Midbrain (tissue), 1 donor: ENCODE measurements around the gene TEX101.
"Not testable (repeated sequence)": the region's sequence is repeated elsewhere in the genome, so short reads cannot be mapped to it uniquely, and the experiment has no call there.

Source experiments
- DNase-seq: peaks from one replicate; lab custom pipeline; 2025; lab: John Stamatoyannopoulos, UW

The TEX101 gene

DNA sequence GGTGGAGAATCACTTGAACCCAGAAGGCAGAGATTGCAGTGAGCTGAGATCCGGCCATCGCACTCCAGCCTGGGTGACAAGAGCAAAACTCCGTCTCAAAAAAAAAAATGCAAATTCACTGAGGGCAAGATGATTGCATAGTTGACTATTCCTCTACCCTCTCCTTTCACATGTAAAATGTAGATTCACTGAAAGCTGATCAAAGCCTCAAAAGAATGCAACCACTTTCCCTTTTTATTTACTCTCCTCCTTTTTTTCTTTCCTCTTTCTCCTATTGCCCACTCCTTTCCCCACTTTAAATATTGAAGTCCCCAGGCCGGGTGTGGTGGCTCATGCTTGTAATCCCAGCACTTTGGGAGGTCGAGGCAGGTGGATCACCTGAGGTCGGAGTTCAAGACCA lies 6.3 kb downstream of the TEX101 start:
- DNase-seq, result no peak

DNA sequence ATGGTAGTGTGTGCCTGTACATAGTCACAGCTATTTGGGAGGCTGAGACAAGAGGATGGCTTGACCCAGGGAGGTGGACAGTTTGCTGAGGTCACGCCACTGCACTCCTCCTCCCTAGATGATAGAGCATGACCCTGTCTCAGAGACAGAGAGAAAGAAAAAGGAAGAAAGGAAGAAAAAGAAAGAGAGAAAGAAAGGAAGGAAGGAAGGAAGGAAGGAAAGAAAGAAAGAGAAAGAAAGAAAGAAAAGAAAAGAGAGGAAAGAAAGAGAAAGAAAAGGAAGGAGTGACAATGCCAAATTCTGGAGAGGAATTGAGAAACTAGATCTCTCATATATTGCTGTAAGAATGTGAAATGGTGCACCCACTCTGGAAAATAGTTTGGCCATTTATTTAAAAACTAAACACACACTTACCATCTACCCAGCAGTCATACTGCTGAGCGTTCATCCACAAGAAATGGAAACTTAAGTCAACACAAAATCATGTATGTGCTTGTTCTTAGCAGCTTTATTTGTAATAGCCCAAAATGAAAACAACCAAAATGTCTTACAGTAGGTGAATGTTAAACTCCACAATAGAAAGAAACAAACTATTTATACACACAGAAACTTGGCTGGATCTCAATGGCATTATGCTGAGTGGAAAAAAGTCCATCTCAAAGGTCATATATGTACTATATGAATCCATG lies 7.5 kb downstream of the TEX101 start:
- DNase-seq, result no peak

DNA sequence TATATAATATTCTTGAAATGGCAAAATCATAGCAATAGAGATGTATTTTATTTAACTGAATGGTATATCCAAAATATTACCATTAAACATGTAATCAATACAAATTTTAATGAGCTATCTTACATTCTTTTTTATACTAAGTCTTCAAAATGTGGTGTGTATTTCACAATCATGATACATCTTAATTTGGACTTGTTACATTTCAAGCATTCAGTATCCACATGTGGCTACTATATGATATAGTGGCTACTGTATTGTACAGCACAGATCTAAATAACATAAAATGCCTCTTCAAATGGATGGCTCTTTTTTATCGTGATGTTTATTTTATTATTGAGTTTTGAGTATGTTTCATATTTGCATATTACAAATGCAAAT lies 8.0 kb downstream of the TEX101 start:
- DNase-seq, result no peak

DNA sequence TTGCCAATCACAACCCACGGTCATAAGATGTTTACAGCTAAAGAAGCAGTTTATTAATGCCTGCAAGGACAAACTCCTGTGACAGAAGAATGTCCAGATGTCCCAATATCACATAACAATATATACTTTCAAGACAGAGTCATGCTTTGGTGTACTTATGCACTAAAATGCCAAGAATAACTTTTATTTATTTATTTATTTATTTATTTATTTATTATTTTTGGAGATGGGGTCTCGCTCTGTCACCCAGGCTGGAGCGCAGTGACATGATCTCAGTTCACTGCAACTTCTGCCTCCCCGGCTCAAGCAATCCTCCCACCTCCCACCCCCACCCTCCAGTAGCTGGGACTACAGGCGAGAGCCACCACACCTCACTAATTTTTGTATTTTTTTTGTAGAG lies 9.1 kb downstream of the TEX101 start:
- DNase-seq, result no peak

DNA sequence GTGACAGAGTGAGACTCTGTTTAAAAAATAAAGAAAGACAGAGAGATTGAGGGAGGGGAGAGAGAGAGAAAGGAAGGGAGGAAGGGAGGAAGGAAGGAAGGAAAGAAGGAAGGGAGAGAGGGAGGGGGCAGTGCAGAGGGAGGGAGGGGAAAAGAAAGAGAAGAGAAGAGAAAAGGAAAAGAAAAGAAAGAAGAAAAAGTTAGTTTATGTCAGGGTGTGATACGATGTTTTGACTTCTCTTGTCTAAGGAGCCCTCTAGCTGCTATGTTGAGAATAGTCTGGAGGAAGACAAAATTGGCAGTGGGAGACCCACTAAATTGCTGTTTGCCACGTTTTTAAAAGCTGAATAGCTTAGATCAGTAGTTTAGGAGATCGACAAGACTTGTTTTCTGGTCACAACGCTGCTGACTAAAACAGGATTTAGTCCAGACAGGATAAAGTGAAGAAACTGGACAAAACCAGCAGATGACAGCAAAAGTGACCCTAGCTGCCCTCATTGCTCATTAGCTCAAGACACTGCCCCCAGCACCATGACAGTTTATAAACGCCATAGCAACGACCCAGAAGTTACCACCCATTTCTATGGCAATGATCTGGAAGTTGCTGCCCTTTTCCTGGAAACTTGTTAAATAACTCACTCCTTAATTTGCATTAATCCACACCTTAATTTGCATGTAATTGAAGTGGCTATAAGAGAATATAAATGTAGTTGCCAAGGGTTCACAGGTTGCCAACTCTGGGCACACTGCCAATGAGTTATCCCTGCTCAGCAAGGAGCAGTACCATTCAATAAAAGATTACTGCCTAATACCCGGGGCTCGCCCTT lies 11.1 kb downstream of the TEX101 start:
- DNase-seq, result peak; percentile 22

DNA sequence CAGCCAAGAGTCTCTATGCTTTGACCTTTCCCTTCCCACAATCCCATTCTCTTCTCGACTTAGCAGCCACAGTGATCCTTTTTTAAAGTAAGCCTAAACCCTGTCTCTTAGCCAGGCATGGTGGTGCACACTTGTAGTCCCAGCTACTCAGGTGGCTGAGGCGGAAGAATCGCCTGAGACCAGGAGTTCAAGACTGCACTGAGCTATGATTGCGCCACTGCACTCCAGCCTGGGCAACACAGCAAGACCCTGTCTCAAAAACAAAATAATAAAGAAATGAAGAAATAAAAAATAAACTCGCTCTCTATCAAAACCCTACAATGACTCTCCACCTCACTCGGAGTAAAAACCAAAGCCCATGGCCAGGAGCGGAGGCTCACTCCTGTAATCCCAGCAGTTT lies 14.7 kb downstream of the TEX101 start:
- no peak for DNase-seq

DNA sequence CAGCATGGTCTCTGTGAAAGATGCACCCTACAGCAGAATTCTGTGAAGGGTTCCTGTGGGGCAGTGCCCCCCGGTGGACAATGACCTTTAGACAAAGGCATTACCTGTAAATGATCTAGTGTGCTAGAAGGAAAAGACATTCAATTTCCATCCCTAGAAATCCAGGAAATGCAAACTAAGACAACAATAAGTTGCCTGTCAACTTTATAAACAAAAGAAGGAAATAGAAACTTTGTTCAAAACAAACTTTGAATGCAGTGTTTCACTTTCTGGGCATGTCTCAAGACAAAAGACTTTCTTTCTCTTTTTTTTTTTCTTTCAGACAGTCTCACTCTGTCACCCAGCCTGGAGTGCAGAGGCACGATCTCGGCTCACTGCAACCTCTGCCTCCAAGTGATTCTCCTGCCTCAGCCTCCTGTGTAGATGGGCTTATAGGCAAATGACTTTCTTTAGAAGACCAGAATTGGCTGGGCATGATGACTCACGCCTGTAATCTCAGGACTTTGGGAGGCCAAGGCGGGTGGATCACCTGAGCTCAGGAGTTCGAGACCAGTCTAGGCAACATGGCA lies 15.5 kb downstream of the TEX101 start:
- DNase-seq, result no peak

DNA sequence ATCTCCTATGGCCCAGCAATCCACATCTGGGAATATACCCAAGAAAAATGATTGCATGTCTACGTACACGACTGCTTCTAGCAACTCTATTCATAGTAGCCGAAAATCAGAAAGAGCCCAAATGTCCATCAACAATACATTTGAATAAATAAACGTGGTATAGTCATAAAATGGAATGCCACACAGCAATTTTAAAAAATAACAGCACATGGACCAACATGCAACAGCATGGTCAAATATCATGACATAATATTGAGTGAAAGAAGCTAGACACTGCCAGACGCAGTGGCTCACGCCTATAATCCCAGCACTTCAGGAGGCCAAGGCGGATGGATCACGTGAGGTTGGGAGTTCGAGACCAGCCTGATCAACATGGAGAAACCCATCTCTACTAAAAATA lies 16.3 kb downstream of the TEX101 start:
- no peak for DNase-seq

DNA sequence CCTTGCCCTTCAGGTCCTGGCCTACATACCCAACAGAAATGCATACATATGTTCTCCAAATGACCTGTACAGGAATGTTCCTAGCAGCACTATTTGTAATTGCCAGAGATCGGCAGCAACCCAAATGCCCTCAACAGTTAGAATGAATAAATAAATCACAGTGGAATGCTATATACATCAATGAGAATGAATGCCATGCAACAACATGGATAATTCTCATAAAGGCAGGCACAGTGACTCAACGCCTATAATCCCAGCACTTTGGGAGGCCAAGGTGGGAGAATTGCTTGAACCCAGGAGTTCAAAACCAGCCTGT lies 18.6 kb downstream of the TEX101 start:
- no peak for DNase-seq

DNA sequence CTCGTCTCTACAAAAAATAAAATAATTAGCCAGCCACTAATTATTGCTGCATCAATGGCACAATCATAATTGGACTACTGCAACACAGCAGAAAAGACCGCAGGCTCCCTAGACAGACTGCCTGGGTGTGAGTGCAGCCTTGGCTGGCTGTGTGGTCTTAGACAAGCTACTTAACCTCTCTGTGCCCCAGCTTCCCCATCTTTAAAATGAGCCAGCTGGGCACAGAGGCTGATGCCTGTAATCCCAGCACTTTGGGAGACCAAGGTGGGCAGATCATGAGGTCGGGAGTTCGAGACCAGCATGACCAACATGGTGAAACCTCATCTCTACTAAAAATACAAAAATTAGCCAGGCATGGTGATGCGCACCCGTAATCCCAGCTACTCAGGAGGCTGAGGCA lies 19.0 kb downstream of the TEX101 start:
- DNase-seq, result no peak

DNA sequence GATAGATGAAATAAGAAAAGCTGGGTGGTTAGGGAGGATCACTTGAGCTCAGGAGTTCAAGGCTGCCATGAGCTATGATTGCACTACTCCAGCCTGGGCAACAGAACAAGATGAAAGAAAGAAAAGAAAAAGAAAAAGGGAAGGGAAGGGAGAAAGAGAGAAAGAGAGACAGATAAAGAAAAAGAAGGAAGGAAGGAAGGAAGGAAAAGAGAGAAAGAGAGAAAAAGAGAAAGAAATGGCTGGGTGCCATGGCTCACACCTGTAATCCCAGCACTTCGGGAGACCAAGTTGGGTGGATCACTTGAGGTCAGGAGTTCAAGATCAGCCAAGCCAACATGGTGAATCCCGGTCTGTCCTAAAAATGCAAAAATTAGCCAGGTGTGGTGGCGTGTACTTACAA lies 21.1 kb downstream of the TEX101 start:
- DNase-seq, result no peak

DNA sequence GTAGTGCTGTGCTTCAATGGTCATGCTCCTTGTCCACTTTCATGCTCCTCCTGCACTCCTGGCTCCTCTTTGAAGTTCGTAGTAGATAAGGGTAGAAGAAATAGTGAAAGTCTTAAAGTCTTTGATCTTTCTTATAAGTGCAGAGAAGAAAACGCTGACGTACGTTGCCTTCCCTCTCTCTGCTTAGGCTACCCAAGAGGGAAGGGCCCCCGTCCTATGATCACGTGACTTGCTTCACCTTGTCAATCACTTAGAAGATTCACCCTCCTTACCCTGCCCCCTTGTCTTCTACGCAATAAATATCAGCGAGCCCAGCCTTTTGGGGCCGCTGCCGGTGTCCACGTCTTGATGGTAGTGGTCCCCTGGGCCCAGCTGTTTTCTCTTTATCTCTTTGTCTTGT lies 22.6 kb downstream of the TEX101 start:
- DNase-seq, result not testable (repeated sequence)

DNA sequence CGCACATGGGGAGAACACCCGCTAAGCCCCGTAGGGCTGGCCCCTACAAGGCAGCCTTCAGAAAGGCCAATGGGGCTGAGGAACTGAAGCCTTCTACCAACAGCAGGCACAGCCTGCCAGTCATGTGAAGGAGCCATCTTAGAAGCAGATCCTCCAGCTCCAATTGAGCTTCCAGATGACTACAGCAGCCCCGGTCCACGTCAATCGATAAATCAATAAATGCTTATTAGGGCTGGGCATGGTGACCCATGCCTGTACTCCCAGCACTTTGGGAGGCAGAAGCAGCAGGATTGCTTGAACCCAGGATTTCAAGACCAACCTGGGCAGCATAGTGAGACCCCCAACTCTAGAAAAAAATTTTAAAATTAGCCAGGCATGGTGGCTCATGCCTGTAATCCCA lies 23.0 kb downstream of the TEX101 start:
- DNase-seq, result no peak

DNA sequence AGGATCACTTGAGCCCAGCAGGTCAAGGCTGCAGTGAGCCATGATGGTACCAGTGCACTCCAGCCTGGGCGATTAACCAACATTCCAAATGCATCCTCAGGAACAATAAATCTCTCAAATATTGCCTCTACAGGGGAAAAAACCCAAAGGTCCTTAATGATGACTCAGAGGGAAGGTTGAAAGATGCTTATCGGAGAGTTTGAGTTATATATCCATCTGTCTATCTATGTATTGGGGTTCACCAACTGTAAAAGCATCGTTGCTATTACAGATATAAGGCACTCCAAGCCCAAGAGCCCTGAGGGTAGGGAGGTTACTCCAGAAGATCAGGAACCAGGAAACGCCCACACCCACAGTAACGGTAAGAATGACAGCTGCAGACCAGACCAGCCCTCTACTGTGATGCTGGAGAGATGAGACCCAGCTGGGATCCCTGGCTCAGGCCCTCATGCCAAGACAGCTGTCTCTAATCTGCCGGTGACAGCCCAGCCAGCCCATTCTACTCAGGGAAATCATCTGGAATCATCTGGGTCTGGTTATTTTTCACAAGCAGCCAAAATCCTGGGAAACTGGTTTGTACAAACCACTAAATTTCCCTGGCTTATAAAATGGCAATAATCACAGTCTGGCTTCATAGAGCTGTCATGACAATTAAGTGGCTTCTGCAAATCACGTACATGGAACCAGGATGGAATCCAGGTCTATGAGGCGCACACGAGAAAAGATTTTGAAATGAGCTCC lies 23.8 kb downstream of the TEX101 start:
- no peak for DNase-seq

DNA sequence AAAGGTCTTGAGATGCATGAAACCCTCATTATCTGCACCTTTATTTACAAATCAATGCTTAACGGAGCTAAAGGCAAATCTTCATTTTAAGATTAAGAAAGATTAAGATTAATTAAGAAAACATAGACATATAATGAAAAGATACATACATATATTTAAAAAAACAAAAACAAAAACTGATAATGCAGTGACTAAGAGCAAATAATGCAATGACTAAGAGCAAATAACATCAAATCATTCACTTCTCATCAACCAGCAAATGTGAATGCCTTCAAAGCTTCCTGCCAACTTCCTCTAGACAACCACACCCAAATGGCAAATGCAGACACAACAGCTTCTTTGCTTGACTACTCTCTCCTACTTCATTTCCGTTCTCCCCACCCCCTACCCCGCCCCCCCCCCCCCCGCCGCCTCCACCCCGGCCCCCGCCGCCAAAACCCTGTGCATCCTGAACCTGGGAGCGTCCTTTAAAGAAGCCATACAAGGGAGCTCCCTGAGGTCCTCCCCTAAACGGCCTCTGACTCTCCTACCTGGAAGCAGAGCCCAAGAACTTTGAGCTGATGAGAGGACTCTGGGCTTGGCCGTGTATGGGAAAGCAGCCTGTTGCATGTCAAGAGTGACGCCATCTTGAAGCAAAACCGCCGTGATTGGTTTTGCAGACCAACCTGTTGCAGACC lies 24.5 kb downstream of the TEX101 start:
- no peak for DNase-seq

DNA sequence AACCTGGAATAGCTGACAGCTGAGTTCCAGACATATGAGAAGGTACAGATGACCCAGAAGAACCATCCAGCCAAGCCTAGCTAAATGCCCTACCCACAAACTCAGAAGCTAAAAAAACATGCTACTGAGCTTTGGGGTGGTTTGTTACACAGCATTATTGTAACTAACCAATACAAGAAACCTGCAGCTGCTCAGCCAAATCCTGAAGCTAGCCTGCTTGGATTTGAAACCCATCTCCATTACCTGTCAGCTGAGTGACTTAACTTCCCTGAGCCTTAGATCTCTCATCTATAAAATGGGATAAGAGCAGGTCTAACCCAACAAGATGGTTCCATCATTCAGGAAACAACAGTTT lies 25.0 kb downstream of the TEX101 start:
- DNase-seq, result no peak

DNA sequence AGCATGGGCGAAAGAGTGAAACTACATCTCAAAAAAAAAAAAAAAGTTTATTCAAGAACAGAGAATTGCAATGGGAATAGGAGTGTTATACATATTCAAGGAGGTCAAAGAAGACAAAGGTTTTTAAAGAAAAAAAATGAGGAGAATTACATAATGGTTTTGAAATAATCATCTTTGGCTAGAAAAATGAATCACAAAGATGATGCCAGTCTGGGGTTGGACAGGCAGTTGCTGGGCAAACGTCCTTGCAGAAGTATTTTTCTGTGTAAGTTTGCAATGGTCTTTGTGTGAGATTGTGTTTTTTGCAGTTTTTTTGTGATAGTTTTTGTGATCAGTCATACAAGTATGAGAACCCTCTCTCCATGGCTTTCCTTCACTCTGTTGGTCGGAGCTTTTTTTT lies 27.0 kb downstream of the TEX101 start:
- DNase-seq, result no peak

DNA sequence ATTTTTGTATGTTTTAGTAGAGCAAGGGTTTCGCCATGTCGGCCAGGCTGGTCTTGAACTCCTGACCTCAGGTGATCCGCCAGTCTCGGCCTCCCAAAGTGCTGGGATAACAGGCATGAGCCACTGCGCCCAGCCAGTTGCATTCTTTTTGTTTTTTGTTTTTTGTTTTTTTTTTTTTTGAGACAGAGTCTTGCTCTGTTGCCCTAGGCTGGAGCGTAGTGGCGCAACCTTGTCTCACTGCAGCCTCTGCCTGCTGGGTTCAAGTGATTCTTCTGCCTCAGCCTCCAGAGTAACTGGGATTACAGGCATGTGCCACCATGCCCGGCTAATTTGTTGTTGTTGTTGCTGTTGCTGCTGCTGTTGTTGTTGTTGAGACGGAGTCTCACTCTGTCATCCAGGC lies 29.4 kb downstream of the TEX101 start:
- not testable (repeated sequence) for DNase-seq

DNA sequence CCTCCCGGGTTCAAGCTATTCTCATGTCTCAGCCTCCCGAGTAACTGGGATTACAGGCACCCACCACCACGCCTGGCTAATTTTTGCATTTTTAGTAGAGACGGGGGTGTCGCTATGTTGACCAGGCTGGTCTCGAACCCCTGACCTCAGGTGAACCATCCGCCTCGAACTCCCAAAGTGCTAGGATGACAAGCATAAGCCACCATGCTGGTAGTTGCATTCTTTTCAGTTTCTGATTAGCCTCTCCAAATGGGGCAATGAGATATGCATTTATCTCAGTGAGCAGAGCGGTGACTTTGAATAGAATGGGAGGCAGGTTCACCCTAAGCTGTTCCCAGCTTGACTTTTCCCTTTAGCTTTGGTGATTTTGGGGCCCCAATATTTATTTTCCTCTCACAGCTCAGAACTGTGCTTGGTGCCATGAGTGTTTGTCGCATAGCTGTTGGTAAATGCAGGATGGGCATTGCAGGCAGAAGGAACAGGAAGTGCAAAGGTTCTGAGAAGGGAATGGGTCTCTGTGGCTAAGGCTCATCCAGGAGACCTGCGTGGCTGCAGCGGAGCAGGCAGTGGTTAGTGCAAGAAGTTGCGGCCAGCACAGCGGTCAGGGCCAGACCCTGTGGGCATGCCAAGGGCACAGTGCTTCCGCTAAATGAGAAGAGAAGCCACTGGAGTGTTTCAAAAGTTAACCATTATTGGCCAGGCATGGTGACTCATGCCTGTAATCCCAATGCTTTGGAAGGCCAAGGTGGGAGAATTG lies 30.0 kb downstream of the TEX101 start:
- DNase-seq, result no peak

DNA sequence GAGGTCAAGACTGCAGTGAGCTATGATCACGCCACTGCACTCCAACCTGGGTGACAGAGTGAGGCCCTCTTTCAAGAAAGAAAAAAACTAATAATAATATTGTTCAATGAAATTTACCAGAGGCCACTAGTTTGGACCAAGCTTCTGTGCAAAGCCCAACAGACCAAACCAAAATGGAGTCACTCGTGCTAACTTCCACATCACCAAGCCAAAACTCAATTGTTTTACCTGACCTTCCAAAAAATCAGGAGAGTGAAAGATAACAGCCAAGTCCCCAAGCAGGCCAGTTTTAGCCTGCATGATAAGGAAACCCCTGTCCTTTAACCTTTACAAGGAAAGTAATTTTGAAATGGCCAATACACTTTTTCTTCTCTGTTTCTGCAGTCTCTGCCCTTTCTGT lies 30.7 kb downstream of the TEX101 start:
- DNase-seq, result no peak

DNA sequence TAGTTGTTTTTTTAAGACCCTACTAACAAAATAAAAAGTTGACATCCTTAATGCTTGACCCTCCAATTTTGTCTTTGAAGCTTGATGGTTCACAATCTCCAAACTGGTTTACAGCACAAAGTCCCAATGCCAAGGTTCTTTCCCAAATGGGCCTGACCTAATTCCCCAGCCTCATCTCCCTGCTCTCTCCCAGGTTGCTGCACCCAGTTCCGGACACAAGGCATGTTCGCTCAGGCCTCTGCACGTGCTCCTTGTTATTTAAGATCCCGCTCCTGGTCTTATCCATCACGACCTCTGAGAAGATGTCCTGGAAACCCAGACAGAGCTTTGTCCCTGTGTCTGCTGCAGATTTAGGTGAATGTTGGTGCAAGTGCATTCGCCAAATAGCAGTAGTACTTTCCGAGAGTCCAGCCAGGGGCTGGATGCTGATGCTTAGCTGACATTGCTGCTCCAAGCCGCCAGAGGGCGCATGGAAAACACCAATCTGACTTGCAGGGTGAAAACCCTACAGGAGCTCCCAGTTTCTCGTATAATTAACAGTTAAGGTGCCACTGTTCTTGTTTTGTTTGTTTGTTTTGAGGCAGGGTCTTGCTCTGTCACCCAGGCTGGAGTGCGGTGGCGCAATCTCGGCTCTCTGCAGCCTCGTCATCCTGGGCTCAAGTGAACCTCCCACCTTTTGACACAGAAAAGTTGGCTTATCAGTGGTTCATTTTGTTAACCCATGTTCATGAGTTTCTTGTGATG lies 32.2 kb downstream of the TEX101 start:
- DNase-seq, result peak; percentile 77
